K562 (cell line): Measurements from ENCODE around the gene ALK. TPM values are rescaled to one million over a fixed set of nuclear protein-coding genes. Genes with fewer than 3 reads are reported as not detected.

Experiments used
- ATAC-seq: fragments of 200-7000 bp; cut with Tn5 transposase; 3 replicates; pipeline ENCODE4 v1.9.1; 2020; ENCODE audit warnings: moderate library complexity
- BruUV-seq: library from RNA; stranded (reverse); fragments of 400-500 nt; replicated peaks from 2 replicates; lab custom pipeline; 2021; lab: Mats Ljungman, UMichigan
- CTCF ChIA-PET: fragments of 300-600 bp; formaldehyde crosslinking; extraction: SDS; loops from one replicate; lab custom pipeline; 2021; ENCODE audit warnings: low intra/inter-chr PET ratio; lab: Yijun Ruan, JAX
- POLR2A ChIA-PET: fragments of 300-600, 350-650 bp; sonication (Branson Sonifier 250); formaldehyde crosslinking; extraction: SDS; loops from one replicate; lab custom pipeline; 2021; ENCODE audit warnings: antibody characterized with exemption, inconsistent platforms; lab: Yijun Ruan, JAX
- DNase-seq, 4 experiments: peaks; one replicate each; pipeline versions ENCODE4 v3.0.0 to v3.0.0-alpha.2; 2011 to 2018; ENCODE audit warnings: low spot score in 3 of 4, mixed read lengths in 3 of 4; ENCODE audit errors: extremely low read depth in 1 of 4
- FAIRE-seq: peaks from 2 replicates; lab custom pipeline; 2011; peaks lifted over from hg19 to GRCh38; lab: Jason Lieb, UNC
- H2AFZ ChIP-seq: 2 replicates; pipeline ENCODE4 v1.6.0; 2011; ENCODE audit warnings: low read depth, low read length, control low read depth, inconsistent platforms
- H3K27ac ChIP-seq: fragments of 200-600 bp; 3 replicates; pipeline ENCODE4 v1.8.0; 2011; ENCODE audit warnings: low read depth, mild to moderate bottlenecking, control low read depth, inconsistent platforms, low read length, moderate library complexity, mixed read lengths; ENCODE audit errors: extremely low read depth
- H3K27me3 ChIP-seq, 2 experiments: fragments of 300-600 bp in 1 of 2; 2 replicates in 1 of 2; 3 replicates in 1 of 2; pipeline versions ENCODE4 v1.6.0 to v1.8.0; 2011; ENCODE audit warnings: inconsistent platforms in 2 of 2, low read length in 2 of 2, mild to moderate bottlenecking in 1 of 2, mixed read lengths in 1 of 2, moderate library complexity in 1 of 2; ENCODE audit not compliant: control insufficient read depth in 2 of 2, insufficient read depth in 2 of 2
- H3K36me3 ChIP-seq: fragments of 300-600 bp; 3 replicates; pipeline ENCODE4 v1.8.0; 2011; ENCODE audit warnings: mild to moderate bottlenecking, low read length, inconsistent platforms; ENCODE audit not compliant: control insufficient read depth, insufficient read depth
- H3K4me1 ChIP-seq, 2 experiments: fragments of 200-600 bp in 1 of 2; replicated peaks in 1 of 2; 2 replicates in 1 of 2; 3 replicates in 1 of 2; pipeline versions ENCODE4 v1.5.1 to v1.8.0; 2011; ENCODE audit warnings: inconsistent platforms in 2 of 2, low read length in 2 of 2, mild to moderate bottlenecking in 1 of 2, mixed read lengths in 1 of 2, moderate library complexity in 1 of 2; ENCODE audit not compliant: control insufficient read depth in 2 of 2, insufficient read depth in 2 of 2
- H3K4me2 ChIP-seq: 2 replicates; pipeline ENCODE4 v1.6.1; 2011; ENCODE audit warnings: low read length, control low read depth, inconsistent platforms, mixed read lengths; ENCODE audit not compliant: insufficient read depth
- H3K4me3 ChIP-seq: fragments of 200-600 bp; sonication (generic), shearing (Covaris generic); 2 replicates; pipeline ENCODE4 v1.5.1; 2016; ENCODE audit warnings: control low read depth, inconsistent platforms
- H3K79me2 ChIP-seq: fragments of 200-600 bp; 3 replicates; pipeline ENCODE4 v1.8.0; 2011; ENCODE audit warnings: low read length, inconsistent platforms; ENCODE audit not compliant: control insufficient read depth, insufficient read depth
- H3K9ac ChIP-seq, 2 experiments: 2 replicates each; pipeline versions ENCODE4 v1.6.0 to v1.6.1; 2011; ENCODE audit warnings: low read depth in 2 of 2, low read length in 2 of 2, control low read depth in 1 of 2, inconsistent platforms in 1 of 2, mild to moderate bottlenecking in 1 of 2, mixed read lengths in 1 of 2; ENCODE audit not compliant: insufficient read depth in 1 of 2
- H3K9me1 ChIP-seq: one replicate; pipeline ENCODE4 v1.6.0; 2011; ENCODE audit warnings: inconsistent platforms, mild to moderate bottlenecking, low read length, moderate library complexity; ENCODE audit not compliant: control insufficient read depth, insufficient read depth
- H3K9me3 ChIP-seq: replicated peaks from 2 replicates; pipeline ENCODE4 v1.5.1; 2011; ENCODE audit warnings: low read depth, low read length, inconsistent platforms; ENCODE audit not compliant: control insufficient read depth, insufficient read depth
- H4K20me1 ChIP-seq: replicated peaks from 2 replicates; pipeline ENCODE4 v1.6.1; 2011; ENCODE audit warnings: low read length, inconsistent platforms, mixed read lengths; ENCODE audit not compliant: control insufficient read depth, insufficient read depth
- ARNT ChIP-seq, 2 experiments: fragments of 450-650 bp; IDR thresholded peaks; 2 replicates each; pipeline ENCODE4 v1.6.1; 2016; ENCODE audit warnings: mild to moderate bottlenecking in 1 of 2
- E2F1 ChIP-seq: sonication (generic); formaldehyde crosslinking; IDR thresholded peaks from 2 replicates; pipeline ENCODE4 v1.8.1; 2023; ENCODE audit warnings: mild to moderate bottlenecking, missing genetic modification reagents, moderate library complexity
- NCOA6 ChIP-seq: fragments of 450-650 bp; IDR thresholded peaks from 2 replicates; pipeline ENCODE4 v1.6.1; 2017; ENCODE audit warnings: mild to moderate bottlenecking
- POLR2AphosphoS5 ChIP-seq: IDR thresholded peaks from 2 replicates; pipeline ENCODE4 v1.6.1; 2011; ENCODE audit warnings: mild to moderate bottlenecking, low read depth, low read length, moderate library complexity; ENCODE audit not compliant: control insufficient read depth, insufficient read depth
- PPARD ChIP-seq: fragments of 250-450 bp; sonication (Bioruptor Pico); IDR thresholded peaks from 2 replicates; pipeline ENCODE4 v1.8.0; 2022; ENCODE audit warnings: inconsistent platforms, mild to moderate bottlenecking, moderate library complexity
- SNRNP70 ChIP-seq: fragments of 200-400 bp; formaldehyde crosslinking; optimal IDR thresholded peaks from 2 replicates; pipeline ENCODE3; 2017; ENCODE audit warnings: low read depth, low read length
- USF1 ChIP-seq: sonication (generic); formaldehyde crosslinking; IDR thresholded peaks from 2 replicates; pipeline ENCODE4 v1.9.0; 2022; ENCODE audit warnings: mild to moderate bottlenecking, missing genetic modification reagents
- ZNF609 ChIP-seq: sonication (generic); formaldehyde crosslinking; IDR thresholded peaks from 2 replicates; pipeline ENCODE4 v1.8.1; 2023; ENCODE audit warnings: missing genetic modification reagents, mild to moderate bottlenecking, borderline replicate concordance
- ZNF785 ChIP-seq: fragments of 250-450 bp; sonication (Bioruptor Pico); IDR thresholded peaks from 2 replicates; pipeline ENCODE4 v1.4.0; 2020; ENCODE audit warnings: mild to moderate bottlenecking
- WGBS: fragments of 100-300 bp; shearing (Covaris generic); methylation state at CpG from one replicate; pipeline ENCODE4 v1.1.6; 2016; ENCODE audit warnings: low coverage, mixed read lengths; ENCODE audit not compliant: insufficient coverage; ENCODE audit errors: missing lambda C conversion rate; 5-methylcytosine and 5-hydroxymethylcytosine counted together
- in situ Hi-C: fragments of 300-500 bp; cut with MboI; formaldehyde crosslinking; loops from 4 replicates; pipeline ENCODE4 v1.15.0; 2018; ENCODE audit warnings: inconsistent platforms, mixed read lengths
- intact Hi-C: fragments of 100-400 bp; cut with micrococcal nuclease; formaldehyde crosslinking; loops from 2 replicates; pipeline ENCODE4 v1.14.2; 2022
- polyA plus RNA-seq, 8 experiments: library from polyadenylated mRNA; depleted of rRNA in 4 of 8; stranded (reverse) in 5 of 8; unstranded in 3 of 8; fragments of >200 nt; fragmentation: Nextera tagmentation in 2 of 8; fragmentation: Illumina TruSeq in 1 of 8; extraction: Ambion mirVana in 2 of 8; extraction: Trizol in 1 of 8; gene quantifications; 2 replicates each; pipeline versions ENCODE4 v1.2.1 to v1.2.3, GENCODE V29; 2011 to 2014; ENCODE audit warnings: inconsistent platforms in 1 of 8, missing spikeins in 1 of 8
- total RNA-seq, 7 experiments: library from RNA; depleted of rRNA in 6 of 7; stranded (reverse); fragments of >200 nt in 6 of 7; fragmentation: Illumina TruSeq in 2 of 7; extraction: Trizol in 2 of 7; gene quantifications; 2 replicates each; pipeline versions ENCODE4 v1.2.1 to v1.2.3, GENCODE V29; 2011 to 2021; ENCODE audit warnings: low replicate concordance in 1 of 7

ALK gene
- total and polyA plus RNA-seq, 9 of the 15 experiments (the other 6 are each of a cell fraction or from before 2014, with no cell fraction given): not detected

- no peaks in the 10 kb centered on the region for H3K9me1 ChIP-seq
- BruUV-seq: no TSS peak
- 0% methylated on average over 3 of the region's 3 CpGs for WGBS
- TF ChIP-seq POLR2AphosphoS5 (no peak), SNRNP70 (no peak), ZNF785 (CRISPR knock-in tag) (no peak), NCOA6 (no peak)
- TF ChIP-seq, all 486 proteins: peak for 0
- Histone ChIP-seq H3K4me3 (no peak overlapping the region), H3K9ac (no peak overlapping the region), H3K27ac (no peak overlapping the region), H2AFZ (no peak overlapping the region), H3K4me2 (no peak overlapping the region), H3K27me3 (no peaks in the 10 kb centered on the region), H3K36me3 (no peaks in the 10 kb centered on the region), H3K79me2 (no peaks in the 10 kb centered on the region), H3K9me3 (no peaks in the 10 kb centered on the region), H4K20me1 (no peaks in the 10 kb centered on the region), H3K4me1 (no peaks in the 10 kb centered on the region)
- no peak for FAIRE-seq
- ATAC-seq: no peak
- ChIA-PET CTCF (no interaction called here), POLR2A (no interaction called here)
- intact Hi-C loops (no loop called here), in situ Hi-C loops (no loop called here)
- no peak for DNase-seq
Observed at GRCh38 chr2:29949042-29949441, 27.7 kb upstream of the ALK start.

GRCh38 chr2:29946505-29946904 is 25.1 kb upstream of the ALK start:
- 0% methylated on average over 5 of the region's 5 CpGs for WGBS
- no peaks in the 10 kb centered on the region for H3K79me2 ChIP-seq
- no peaks in the 10 kb centered on the region for H3K36me3 ChIP-seq
- intact Hi-C loops (no loop called here), in situ Hi-C loops (no loop called here)
- FAIRE-seq (no peak), ATAC-seq (no peak), DNase-seq (no peak)
- CTCF ChIA-PET: no interaction called here
- no peak overlapping the region for H3K4me3 ChIP-seq
- no peaks in the 10 kb centered on the region for H3K9me1 ChIP-seq
- H3K4me2 ChIP-seq: no peak overlapping the region
- BruUV-seq: no TSS peak
- H3K4me1 ChIP-seq: no peaks in the 10 kb centered on the region
- no peak overlapping the region for H3K27ac ChIP-seq
- H3K9me3 ChIP-seq: no peaks in the 10 kb centered on the region
- H3K9ac ChIP-seq: no peak overlapping the region
- POLR2A ChIA-PET: interaction anchor here (0.6 kb wide), 1 partner anchor 1154 kb away, joined by 3 read pairs; no protein-coding TSS in a partner anchor
- no peaks in the 10 kb centered on the region for H4K20me1 ChIP-seq
- H3K27me3 ChIP-seq: no peaks in the 10 kb centered on the region
- H2AFZ ChIP-seq: no peak overlapping the region
- TF ChIP-seq ARNT (IDR thresholded peaks at IDR 0.05): no peak
- no peak for TF ChIP-seq PPARD (CRISPR knock-in tag)
- TF ChIP-seq ZNF609 (CRISPR knock-in tag): no peak
- TF ChIP-seq E2F1 (CRISPR knock-in tag): no peak
- TF ChIP-seq USF1 (CRISPR knock-in tag): no peak
